DND-41 (cell line): ENCODE data around the gene CYB561.

Experiments
- CTCF ChIP-seq: IDR thresholded peaks from 2 replicates; pipeline ENCODE4 v1.5.1; 2012; ENCODE audit warnings: borderline replicate concordance, low read length, moderate library complexity, mild to moderate bottlenecking; ENCODE audit not compliant: poor library complexity, severe bottlenecking; ENCODE audit errors: extremely low read depth
- EZH2 ChIP-seq: IDR thresholded peaks from 3 replicates; pipeline ENCODE4 v1.6.1; 2012; ENCODE audit warnings: borderline replicate concordance, low read depth, mild to moderate bottlenecking, moderate library complexity, low read length, inconsistent platforms; ENCODE audit not compliant: severe bottlenecking

GRCh38 chr17:63488851-63489250 is 42.7 kb upstream of the CYB561 start:
- TF ChIP-seq CTCF (no peak), EZH2 (no peak)
